NCI-H2196 (cell line): ENCODE measurements around the gene FANCM.

ENCODE experiments used
- DNase-seq: peaks from one replicate; lab custom pipeline; 2025; ENCODE audit not compliant: unreplicated experiment; lab: John Stamatoyannopoulos, UW

Gene FANCM

GRCh38 chr14:45135659-45136395 lies at the start of gene FANCM:
FANCM (plus strand) TSS chr14:45135930; CDS start chr14:45136032, 102 bp downstream.
- peak; percentile 96 for DNase-seq

DNA sequence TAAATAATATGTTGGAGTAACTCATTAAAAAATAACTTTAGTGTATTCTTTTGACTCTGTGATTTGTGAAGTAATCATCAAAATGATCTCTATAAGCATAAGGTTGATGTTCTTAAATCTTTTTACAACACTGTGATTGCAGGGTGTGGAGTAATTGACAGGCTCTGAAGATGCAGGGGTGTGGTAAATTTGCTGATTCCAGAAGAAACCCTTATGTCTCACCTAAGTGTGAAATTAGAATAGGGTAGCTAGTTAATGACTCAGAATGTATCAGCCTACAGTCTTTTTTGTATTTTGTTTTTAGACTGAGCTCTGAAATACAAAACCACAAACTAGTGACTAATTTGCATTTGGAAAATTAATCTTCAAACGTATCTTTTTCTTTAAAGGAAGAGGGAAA lies 45.9 kb upstream of the FANCM start:
- DNase-seq: no peak

- no peak for DNase-seq
These were observed 44.0 kb upstream of the FANCM start for GRCh38 chr14:45091710-45092109.

GRCh38 chr14:45094275-45094674 lies 41.5 kb upstream of the FANCM start:
- no peak for DNase-seq

DNA sequence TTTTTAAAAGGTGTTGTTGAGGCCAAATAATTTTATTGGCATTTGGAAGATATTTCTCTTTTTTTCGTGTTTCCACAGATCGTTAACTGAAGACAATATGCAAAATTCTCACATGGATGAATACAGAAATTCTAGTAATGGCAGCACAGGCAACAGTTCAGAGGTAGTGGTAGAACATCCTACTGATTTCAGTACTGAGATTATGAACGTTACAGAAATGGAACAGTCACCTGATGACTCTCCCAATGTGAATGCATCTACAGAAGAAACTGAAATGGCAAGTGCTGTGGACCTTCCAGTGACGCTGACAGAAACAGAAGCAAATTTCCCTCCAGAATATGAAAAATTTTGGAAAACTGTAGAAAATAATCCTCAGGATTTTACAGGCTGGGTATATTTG lies 40.6 kb upstream of the FANCM start:
- DNase-seq: no peak

DNA sequence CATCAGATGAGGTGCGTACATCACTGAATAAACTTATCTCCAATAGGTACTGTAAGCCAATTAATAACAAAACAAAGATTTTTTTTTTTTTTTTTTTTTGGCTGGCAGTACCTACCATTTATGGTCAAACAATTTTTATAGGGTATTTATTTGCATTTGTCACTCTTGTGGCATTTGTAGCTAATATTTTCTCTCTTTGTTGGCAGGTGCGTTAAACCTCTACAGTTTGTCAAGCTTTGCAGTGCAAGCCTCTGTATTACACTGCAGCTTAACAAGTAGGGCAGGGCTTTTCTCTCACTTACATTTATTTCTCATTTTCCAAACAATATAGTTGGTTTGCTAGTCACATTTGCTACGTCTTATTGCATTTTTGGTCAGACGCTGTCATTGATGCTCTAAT lies 39.5 kb upstream of the FANCM start:
- no peak for DNase-seq

DNA sequence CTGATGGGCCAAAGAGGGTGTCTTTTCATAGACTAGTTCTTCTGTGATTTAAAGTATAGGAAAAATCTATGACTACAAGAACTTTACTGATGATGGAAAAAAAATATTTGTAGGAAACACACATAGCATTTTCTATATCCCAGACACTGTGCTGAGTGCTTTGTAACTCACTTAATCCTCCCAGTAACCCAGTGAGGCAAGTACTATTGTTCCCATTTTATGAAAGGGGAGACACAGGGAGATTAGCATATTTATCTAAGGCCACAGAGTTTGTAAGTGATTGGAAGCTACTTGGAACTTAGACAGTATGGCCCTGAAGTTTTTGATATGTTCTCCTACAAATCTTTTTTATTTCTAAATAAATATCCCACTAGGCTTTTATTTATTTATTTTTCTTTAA lies 31.9 kb upstream of the FANCM start:
- DNase-seq: no peak

- DNase-seq: no peak
These were observed 31.2 kb upstream of the FANCM start for GRCh38 chr14:45104561-45104960.

DNA sequence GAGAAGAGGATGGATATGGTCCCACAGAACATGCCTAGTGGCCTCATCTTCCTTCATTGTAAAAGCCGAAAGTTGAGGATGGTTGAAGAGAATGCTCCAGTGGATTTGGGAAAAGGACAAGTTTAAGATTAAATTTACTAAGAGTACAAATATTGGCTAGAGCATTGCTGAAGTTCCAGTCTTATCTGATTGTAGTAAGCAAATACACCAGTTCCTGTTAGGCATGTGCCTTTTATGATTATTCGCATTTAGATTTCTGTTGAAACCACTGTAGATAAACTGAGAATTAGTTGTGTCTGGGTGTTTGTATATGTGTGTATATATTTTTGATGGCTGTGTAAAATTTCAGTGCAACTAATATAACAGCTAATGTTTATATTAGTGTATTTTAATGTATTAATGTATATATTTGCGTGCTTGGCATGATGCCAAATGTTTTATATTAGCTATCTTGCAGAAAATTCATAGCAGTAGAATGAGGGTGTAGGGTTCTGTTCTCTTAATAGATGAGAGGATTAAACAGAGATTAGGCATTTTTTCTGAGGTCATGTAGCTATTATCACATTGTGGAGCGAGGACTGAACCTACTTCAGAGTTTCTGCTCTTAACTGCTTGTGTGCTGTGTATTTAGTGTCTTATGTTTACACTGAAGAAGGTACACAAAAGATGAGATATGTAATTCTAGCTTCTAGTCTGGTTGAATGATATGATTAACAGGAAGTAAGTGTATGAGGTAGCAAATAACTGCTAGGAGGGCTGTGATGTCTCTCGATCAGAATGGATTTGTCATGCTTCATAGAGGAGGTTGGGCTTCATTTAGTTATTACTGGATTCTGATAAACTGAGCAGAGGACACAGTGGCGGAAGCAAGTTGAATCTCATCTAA lies 22.6 kb upstream of the FANCM start:
- DNase-seq: peak; percentile 59

- no peak for DNase-seq
These were observed 21.4 kb upstream of the FANCM start for GRCh38 chr14:45114327-45114726.

DNA sequence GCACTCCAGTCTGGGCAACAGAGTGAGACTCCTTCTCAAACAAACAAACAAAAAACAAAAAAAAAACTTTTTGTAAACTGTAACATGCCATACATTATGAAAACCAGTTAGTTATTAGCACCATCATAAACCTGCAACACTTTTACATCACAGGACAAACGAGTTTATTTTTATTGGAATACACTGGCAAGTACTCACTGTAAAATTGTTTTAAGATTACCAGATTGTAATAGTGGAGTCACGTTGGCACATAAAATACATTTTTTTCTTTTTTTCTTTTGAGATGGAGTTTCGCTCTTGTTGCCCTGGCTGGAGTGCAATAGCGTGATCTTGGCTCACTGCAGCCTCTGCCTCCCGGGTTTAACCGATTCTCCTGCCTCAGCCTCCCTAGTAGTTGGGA lies 17.1 kb upstream of the FANCM start:
- DNase-seq: no peak

DNA sequence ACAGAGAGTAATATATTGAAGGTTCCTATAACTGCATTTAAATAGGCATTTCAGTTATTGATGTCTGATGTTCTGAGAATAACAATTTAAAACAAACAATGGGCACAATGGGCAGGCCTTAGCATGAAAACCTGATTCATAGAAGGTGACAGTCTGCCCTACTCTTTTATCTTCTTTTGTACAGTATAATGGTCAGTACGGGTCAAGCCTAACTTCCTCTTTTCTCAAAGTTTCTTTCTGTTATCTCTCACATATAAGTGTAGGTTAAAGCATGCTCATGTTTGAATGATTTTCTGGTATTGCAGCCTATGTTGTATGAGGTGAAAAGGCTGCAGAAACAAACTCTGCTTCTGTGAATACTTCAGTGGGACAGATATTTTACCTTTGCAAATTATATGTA lies 15.6 kb upstream of the FANCM start:
- no peak for DNase-seq

- DNase-seq: no peak
These were observed 12.5 kb upstream of the FANCM start for GRCh38 chr14:45123271-45123670.

GRCh38 chr14:45125754-45126153 lies 10.0 kb upstream of the FANCM start:
- no peak for DNase-seq

GRCh38 chr14:45128963-45129629 lies 6.6 kb upstream of the FANCM start:
- DNase-seq: no peak

DNA sequence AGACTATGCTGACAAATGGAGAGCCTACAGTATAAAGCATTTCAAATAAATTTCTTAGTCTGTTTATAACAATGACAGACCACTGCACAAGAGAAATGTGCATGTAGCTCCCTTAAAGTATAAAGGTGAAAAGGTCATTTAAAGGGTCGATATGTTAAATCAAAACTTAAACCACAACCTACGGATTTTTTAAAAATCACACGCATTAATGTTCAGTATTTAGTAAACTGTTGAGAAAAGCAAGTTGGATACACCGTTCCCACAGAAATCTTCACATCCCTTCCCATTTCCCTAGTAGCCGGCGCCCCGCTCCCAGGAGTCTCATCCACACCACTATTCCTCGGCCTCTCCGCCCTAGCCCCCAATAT lies 2.1 kb upstream of the FANCM start:
- DNase-seq: no peak

DNA sequence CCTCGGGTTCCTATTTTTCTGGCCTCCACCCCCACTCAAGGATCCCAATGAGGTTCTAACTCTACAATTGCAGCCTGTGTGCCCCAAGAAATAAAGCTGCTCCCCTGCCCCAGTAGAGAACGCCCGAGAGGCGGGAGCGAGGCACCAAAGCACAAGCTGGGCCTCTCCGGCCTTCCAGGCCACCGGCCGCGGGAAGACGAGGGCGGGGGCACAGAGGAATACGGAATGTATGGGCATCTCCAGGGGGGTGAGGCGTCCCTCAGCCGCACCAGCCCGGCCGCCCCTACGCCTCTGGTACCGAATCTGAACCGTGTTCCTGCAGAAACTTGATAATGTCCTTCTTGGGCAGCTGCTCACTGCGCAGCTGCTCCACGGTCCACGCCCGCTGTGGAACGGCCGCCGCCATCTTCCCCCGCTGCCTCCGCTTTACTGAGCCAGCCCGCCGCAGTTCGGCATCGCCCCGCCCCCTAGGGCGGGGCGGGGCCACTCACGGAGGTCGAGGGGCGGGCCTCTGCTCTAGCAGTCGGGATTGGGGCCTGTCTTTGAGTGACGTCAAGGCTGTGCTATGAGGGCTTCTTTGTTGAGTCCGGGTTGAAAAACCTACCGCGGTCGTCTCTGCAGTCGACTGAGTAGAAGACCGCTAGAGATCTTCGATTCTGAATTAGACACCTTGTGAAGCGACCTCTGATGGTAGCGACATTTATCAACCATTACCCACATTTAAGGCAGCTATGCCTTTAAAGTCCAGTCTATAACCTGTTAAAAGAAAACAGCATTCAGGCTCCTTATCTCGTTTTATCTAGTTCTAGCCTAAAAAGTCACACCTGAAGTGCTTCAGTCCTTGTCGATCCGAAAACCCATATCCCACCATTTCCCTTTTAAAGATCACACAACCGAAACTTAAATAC lies 1.4 kb upstream of the FANCM start, which contains the start of gene FKBP3:
TSS of gene FKBP3 (minus strand) at position 431 of the 908 bp plus-strand sequence. CDS start at position 406, 25 bp downstream.
- DNase-seq: peak; percentile 98

GRCh38 chr14:45135156-45135555 lies 574 bp upstream of the FANCM start:
- DNase-seq: no peak

GRCh38 chr14:45136399-45136798 lies 669 bp downstream of the FANCM start:
- no peak for DNase-seq

- no peak for DNase-seq
These were observed 5.0 kb downstream of the FANCM start for GRCh38 chr14:45140661-45141187.
